HUES6 (cell line): ENCODE results near the gene MRPL11.
A peak's percentile ranks its signal among the peaks of the same experiment; 100 is the strongest.

ENCODE experiments used
- H3K27ac ChIP-seq: 2 replicates; pipeline ENCODE4 v1.7.0; 2013; ENCODE audit warnings: low read depth, mild to moderate bottlenecking, low read length, inconsistent platforms
- H3K27me3 ChIP-seq: 2 replicates; pipeline ENCODE4 v1.6.1; 2013; ENCODE audit warnings: low read length; ENCODE audit not compliant: control insufficient read depth, insufficient read depth
- H3K36me3 ChIP-seq: 2 replicates; pipeline ENCODE4 v1.6.1; 2013; ENCODE audit warnings: low read length; ENCODE audit not compliant: control insufficient read depth, insufficient read depth
- H3K4me1 ChIP-seq: 2 replicates; pipeline ENCODE4 v1.6.1; 2013; ENCODE audit warnings: low read length; ENCODE audit not compliant: control insufficient read depth, insufficient read depth
- H3K4me3 ChIP-seq: 2 replicates; pipeline ENCODE4 v1.5.1; 2013; ENCODE audit warnings: low read depth, low read length
- H3K9ac ChIP-seq: one replicate; pipeline ENCODE4 v1.6.1; 2013; ENCODE audit warnings: mild to moderate bottlenecking, low read length
- H3K9me3 ChIP-seq: 2 replicates; pipeline ENCODE4 v1.6.1; 2013; ENCODE audit warnings: low read depth, low read length; ENCODE audit not compliant: control insufficient read depth, insufficient read depth

Gene MRPL11

DNA sequence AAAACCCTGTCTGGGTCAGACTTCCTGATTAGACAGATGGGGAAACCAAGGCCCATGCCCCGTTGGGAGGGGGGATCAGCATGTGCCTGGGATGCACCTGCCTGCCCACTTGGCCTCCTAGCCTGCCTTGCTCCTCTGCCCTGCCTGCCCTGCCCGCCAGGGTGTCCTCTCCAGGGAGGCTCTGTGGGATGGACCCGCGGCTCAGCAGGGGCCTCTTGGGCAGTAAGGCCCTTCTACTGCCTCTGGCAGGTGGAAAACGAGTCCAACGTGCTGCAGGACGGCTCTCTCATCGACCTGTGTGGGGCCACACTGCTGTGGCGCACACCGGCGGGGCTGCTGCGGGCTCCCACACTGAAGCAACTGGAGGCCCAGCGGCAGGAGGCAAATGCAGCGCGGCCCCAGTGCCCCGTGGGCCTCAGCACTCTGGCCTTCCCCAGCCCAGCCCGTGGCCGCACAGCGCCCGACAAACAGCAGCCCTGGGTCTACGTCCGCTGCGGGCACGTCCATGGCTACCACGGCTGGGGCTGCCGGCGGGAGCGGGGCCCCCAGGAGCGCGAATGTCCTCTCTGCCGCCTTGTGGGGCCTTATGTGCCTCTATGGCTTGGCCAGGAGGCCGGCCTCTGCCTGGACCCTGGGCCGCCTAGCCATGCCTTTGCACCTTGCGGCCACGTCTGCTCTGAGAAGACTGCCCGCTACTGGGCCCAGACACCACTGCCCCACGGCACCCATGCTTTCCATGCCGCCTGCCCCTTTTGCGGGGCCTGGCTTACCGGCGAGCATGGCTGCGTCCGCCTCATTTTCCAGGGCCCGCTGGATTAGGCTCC is 36.9 kb upstream of the MRPL11 start:
- H3K4me1 ChIP-seq = peaks cover 7% of the 10 kb centered on the region; the same call in 1 of the 2 replicates
- H3K27ac ChIP-seq = no peak overlapping the region
- H3K9me3 ChIP-seq = no peaks in the 10 kb centered on the region

DNA sequence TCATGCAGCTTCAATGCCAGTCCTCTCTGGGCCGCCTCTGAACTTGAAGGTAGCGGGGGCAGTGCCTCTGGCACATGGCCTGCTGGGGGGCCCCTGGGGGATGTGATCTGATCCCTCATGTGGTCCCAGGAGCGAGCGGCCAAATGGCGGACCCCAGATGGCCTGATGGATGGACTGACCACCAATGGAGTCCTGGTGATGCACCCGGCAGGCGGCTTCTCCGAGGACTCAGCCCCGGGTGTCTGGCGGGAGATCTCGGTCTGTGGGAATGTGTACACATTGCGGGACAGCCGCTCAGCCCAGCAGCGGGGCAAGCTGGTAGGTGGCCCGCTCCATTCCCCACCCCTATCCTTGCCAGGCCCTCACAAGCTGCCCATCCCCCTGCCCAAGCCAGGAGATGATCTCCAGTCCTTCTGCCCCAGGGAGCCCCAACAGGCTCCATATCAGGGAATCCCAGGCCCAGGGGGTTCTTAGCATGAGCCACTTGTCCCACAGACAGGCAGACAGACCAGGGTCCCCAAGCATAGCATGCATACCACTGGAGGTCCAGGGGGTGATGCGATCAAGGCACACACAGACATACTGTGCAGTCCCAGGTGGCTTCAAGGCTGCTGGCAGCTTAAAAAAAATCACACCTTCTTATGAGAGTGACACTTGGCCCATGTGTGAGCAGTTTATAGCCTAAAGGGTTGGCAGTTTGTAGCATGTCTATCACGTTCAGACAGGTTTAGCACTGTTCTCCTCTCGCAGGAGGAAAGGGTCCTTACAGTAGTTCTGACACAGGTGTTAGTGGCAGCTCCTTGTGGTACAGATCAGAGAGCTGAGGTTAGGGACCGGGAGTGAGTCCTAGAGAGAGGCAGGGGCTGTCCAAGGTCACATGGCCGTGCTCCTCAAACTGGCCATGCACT is 35.2 kb upstream of the MRPL11 start:
- peaks cover 15% of the 10 kb centered on the region; the same call in 1 of the 2 replicates for H3K4me1 ChIP-seq
- no peak overlapping the region for H3K27ac ChIP-seq
- H3K9me3 ChIP-seq = no peaks in the 10 kb centered on the region
- no peak overlapping the region for H3K9ac ChIP-seq
- no peak overlapping the region for H3K4me3 ChIP-seq
- H3K36me3 ChIP-seq = peaks cover 11% of the 10 kb centered on the region
- H3K27me3 ChIP-seq = no peaks in the 10 kb centered on the region

More for the DNA sequence above, 36.9 kb upstream of the MRPL11 start:
- no peak overlapping the region for H3K4me3 ChIP-seq
- no peaks in the 10 kb centered on the region for H3K27me3 ChIP-seq
- H3K36me3 ChIP-seq = peaks cover 8% of the 10 kb centered on the region
- no peak overlapping the region for H3K9ac ChIP-seq

DNA sequence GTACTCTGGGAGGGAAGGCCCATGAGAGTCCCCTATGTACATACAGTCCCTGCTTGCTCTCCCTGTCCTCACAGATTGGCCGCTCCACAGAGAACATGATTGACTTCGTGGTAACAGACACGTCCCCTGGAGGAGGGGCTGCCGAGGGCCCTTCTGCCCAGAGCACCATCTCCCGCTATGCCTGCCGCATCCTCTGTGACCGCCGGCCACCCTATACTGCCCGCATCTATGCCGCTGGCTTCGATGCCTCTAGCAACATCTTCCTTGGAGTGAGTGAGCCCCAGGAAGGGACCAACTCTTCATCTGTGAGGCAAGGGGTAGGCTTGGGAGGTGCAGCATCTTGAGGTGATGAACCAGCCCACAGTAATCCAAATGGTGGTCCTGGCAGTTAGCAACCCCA is 34.5 kb upstream of the MRPL11 start:
- peaks cover 11% of the 10 kb centered on the region for H3K36me3 ChIP-seq
- no peak overlapping the region for H3K9ac ChIP-seq
- no peak overlapping the region for H3K27ac ChIP-seq
- H3K4me1 ChIP-seq = peaks cover 19% of the 10 kb centered on the region; the same call in 1 of the 2 replicates
- H3K9me3 ChIP-seq = no peaks in the 10 kb centered on the region
- no peak overlapping the region for H3K4me3 ChIP-seq
- no peaks in the 10 kb centered on the region for H3K27me3 ChIP-seq

DNA sequence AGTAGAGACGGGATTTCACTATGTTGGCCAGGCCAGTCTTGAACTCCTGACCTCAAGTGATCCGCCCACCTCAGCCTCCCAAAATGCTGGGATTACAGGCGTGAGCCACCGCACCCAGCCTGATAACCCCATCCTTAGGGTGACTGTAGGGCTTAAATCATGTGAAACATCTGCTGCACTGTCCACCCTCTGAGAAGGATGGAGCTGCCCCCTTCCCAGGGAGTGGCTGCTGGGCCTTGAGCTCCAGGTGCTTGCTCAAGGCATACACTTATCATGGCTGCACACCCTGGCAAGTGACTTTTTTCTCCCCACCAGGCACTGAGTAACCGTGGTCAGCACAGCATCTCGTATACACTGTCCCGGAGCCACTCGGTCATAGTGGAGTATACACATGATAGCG is 33.4 kb upstream of the MRPL11 start:
- H3K4me1 ChIP-seq = peaks cover 28% of the 10 kb centered on the region; the same call in 1 of the 2 replicates
- H3K4me3 ChIP-seq = no peak overlapping the region
- H3K27me3 ChIP-seq = no peaks in the 10 kb centered on the region
- H3K36me3 ChIP-seq = peaks cover 11% of the 10 kb centered on the region
- H3K9me3 ChIP-seq = no peaks in the 10 kb centered on the region
- no peak overlapping the region for H3K27ac ChIP-seq
- H3K9ac ChIP-seq = no peak overlapping the region

DNA sequence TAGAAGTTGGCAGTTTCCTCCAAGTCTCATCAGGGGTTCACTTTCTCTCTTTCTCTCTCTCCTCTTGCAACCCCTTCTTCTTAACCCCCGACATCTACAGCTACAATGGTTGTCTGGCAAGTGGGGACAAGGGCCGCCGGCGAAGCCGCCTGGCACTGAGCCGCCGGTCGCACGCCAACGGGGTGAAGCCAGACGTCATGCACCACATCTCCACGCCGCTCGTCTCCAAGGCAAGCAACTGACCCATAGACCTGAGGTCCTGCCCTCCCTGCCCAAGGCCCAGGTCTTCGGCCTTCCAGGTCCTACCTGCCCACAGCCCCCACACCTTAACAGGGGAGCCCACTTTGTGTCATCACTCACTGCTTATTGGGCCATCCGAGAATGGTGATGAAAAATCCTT is 32.5 kb upstream of the MRPL11 start:
- Histone ChIP-seq H3K9ac (no peak overlapping the region), H3K27ac (no peak overlapping the region), H3K4me1 (peaks cover 23% of the 10 kb centered on the region; the same call in 1 of the 2 replicates), H3K27me3 (no peaks in the 10 kb centered on the region), H3K4me3 (no peak overlapping the region), H3K9me3 (no peaks in the 10 kb centered on the region), H3K36me3 (peaks cover 11% of the 10 kb centered on the region)

DNA sequence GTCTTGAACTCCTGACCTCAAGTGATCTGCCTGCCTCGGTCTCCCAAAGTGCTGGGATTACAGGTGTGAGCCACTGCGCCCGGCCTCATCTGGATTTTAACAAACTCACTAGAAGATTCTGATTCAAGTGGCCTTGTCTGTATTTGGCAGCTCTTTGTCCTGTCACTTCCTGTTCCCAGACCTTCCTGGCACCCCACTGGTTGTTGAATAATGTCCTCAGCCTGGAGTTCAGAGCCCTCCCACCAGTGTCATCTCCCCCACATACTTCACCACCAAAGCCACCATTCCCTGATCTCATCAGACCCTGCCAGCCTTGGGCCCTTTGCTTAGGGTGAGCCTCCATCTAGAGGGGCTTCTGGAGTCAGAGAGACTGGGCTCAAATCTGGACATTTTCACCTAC is 31.4 kb upstream of the MRPL11 start:
- H3K4me3 ChIP-seq = no peak overlapping the region
- H3K27ac ChIP-seq = no peak overlapping the region
- no peak overlapping the region for H3K9ac ChIP-seq
- H3K36me3 ChIP-seq = peaks cover 11% of the 10 kb centered on the region
- H3K27me3 ChIP-seq = no peaks in the 10 kb centered on the region
- no peaks in the 10 kb centered on the region for H3K9me3 ChIP-seq
- H3K4me1 ChIP-seq = peaks cover 31% of the 10 kb centered on the region

DNA sequence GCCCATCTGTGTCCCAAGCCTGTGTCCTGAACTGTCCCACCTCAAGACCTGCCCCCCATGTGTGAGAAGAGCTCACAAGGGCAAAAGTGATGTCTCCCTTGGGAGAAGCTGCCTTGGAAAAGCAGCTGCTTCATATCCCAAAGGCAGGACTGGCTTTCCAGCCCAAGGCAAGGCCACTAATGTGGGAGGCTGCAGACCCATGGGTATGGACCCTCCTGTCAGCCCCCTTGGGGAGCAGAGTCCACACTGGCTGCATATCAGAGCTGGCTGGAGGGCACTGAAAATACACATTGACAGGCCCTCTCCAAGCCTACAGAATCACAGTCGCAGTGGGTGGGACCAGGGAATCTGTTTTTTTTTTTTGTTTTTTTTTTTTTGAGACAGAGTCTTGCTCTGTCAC is 30.8 kb upstream of the MRPL11 start:
- H3K36me3 ChIP-seq = peaks cover 11% of the 10 kb centered on the region
- no peaks in the 10 kb centered on the region for H3K9me3 ChIP-seq
- no peak overlapping the region; the same call in 1 of the 2 replicates for H3K27ac ChIP-seq
- no peaks in the 10 kb centered on the region for H3K27me3 ChIP-seq
- H3K4me3 ChIP-seq = no peak overlapping the region
- peaks cover 33% of the 10 kb centered on the region for H3K4me1 ChIP-seq
- no peak overlapping the region for H3K9ac ChIP-seq

DNA sequence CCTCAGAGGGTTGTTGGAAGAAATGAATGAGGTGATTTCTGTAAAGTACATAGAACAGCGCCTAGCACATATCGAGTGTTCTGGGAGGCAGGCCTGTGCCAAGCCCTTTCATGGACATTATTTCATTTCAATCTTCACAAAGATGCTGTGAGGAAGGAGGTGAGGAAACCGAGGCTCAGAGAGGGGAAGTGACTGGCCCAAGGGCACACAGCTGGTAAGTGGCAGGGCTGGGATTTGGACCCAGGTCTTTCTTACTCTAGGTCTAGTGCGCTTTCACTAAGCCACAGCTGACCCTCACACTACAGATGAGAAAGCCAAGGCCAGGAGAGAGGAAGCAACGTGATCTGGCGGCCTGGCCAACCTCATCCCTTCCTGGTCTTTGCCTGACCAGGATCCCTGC is 30.0 kb upstream of the MRPL11 start:
- Histone ChIP-seq H3K36me3 (peaks cover 11% of the 10 kb centered on the region), H3K27ac (no peak overlapping the region), H3K9ac (no peak overlapping the region), H3K27me3 (no peaks in the 10 kb centered on the region), H3K4me1 (peaks cover 33% of the 10 kb centered on the region), H3K9me3 (no peaks in the 10 kb centered on the region), H3K4me3 (no peak overlapping the region)

DNA sequence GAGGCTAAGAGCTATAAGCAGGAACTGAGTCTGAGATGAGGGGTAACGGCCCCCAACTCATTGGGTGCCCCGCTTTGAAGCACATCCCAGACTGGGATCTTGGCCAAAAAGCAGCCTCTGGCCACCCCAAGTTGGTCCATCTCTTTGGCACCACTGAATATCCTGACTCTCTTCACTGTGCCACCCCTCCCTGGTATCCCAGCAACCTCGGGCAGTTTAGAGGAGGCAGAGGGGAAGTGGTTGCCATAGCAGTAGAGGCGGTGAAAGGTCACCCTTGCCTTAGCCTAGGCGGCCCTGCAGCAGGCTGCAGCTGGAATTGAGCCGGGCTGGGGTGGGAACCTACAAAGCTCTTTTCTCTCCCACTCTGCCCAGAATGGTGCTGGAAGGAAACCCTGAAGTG is 29.1 kb upstream of the MRPL11 start:
- Histone ChIP-seq H3K9me3 (0 out of 2 replicates have a peak, but pooled peaks cover 2% of the 10 kb centered on the region), H3K27ac (no peak overlapping the region), H3K4me3 (peak overlapping the region; percentile 95), H3K36me3 (peaks cover 10% of the 10 kb centered on the region), H3K4me1 (peaks cover 33% of the 10 kb centered on the region), H3K27me3 (no peaks in the 10 kb centered on the region), H3K9ac (no peak overlapping the region)

DNA sequence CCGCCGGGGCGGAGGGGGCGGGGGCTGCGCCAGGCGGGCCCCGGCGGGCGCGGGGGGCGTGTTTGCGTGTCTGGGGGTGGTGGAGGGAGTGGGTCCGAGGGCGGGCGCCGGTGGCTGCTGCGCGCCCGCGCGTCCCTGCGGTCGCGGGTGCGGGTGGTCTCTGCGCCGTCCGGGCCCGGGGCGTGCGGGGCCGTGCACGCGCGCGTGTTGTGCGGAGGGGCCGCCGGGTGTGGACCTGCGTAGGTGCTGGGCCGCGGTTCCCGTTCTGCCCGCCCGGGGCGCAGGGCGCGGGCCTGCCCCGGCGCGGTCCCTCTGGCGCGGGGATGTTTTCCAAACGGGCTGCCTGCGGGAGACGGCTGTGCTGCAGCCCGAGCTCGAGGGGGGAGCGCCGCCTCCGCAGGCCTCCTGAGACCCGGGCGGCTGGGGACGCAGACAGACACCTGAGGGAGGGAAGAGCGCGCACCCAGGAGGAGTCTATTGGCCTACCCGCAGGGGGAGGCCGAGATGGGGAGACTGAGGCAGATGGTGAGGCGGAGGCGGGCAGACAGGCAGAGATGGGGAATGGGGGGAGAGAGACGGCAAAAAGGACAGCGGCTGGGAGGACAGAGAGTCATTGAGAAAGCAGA is 28.5 kb upstream of the MRPL11 start:
- peaks cover 4% of the 10 kb centered on the region for H3K36me3 ChIP-seq
- no peak overlapping the region for H3K27ac ChIP-seq
- peak overlapping the region; percentile 95 for H3K4me3 ChIP-seq
- H3K4me1 ChIP-seq = peaks cover 33% of the 10 kb centered on the region
- peaks cover 6% of the 10 kb centered on the region; the same call in 1 of the 2 replicates for H3K9me3 ChIP-seq
- no peaks in the 10 kb centered on the region for H3K27me3 ChIP-seq
- peak overlapping the region; percentile 59 for H3K9ac ChIP-seq
